ENCODE data around the gene NOSTRIN.

NOSTRIN gene

GRCh38 chr2:168805615-168806014 is 3.2 kb downstream of the NOSTRIN start:
- DNase-seq (ENCODE audit: low read depth), result no peak
- H3K4me3 ChIP-seq (ENCODE audit: low read depth, low read length), result no peak overlapping the region
- TF ChIP-seq, protein P1, sequence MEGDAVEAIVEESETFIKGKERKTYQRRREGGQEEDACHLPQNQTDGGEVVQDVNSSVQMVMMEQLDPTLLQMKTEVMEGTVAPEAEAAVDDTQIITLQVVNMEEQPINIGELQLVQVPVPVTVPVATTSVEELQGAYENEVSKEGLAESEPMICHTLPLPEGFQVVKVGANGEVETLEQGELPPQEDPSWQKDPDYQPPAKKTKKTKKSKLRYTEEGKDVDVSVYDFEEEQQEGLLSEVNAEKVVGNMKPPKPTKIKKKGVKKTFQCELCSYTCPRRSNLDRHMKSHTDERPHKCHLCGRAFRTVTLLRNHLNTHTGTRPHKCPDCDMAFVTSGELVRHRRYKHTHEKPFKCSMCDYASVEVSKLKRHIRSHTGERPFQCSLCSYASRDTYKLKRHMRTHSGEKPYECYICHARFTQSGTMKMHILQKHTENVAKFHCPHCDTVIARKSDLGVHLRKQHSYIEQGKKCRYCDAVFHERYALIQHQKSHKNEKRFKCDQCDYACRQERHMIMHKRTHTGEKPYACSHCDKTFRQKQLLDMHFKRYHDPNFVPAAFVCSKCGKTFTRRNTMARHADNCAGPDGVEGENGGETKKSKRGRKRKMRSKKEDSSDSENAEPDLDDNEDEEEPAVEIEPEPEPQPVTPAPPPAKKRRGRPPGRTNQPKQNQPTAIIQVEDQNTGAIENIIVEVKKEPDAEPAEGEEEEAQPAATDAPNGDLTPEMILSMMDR (conservative IDR thresholded peaks at IDR 0.05; ENCODE audit: low read depth, low read length), result no peak

DNA sequence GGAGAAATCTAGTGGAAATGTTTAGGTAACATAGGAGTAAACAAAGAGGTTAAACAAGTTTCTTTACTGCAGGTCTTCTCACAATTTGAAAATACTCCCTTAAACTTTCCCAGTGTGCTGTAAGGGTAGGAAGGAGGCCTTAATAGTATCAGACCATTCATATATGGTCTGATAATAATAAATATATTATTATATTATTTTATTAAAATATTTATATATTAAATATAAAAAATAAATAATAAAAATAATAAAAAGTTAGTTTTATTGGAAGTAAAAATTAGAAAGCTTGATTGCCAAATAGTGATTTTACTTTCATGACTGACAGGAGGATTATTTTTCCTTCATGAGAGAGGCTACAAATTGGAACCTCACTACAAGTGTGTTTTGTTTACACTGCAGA is 7.1 kb downstream of the NOSTRIN start:
- no peak overlapping the region for H3K4me3 ChIP-seq (ENCODE audit: low read depth, low read length)
- TF ChIP-seq, protein P1 (conservative IDR thresholded peaks at IDR 0.05; ENCODE audit: low read depth, low read length), result no peak
- DNase-seq (ENCODE audit: low read depth), result no peak

DNA sequence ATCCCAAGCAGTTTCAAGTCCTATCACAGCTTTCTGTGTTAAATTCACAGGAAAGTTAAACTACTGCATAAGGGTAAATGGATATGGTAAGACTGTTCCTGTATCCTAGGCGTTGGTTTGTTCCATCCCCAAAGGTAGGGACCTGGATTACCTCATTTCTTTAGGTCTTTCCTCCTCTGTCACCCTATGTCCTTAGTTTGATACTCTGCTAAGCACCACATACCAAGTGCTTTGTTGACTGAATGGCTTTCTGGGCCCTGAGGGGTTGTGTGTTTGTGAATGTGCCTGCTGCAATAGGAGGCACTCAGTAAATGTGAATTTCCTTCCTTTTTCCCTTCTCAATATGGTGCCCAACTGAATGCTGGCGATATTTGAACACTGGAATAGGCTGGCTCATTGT is 7.8 kb downstream of the NOSTRIN start:
- no peak overlapping the region for H3K4me3 ChIP-seq (ENCODE audit: low read depth, low read length)
- DNase-seq (ENCODE audit: low read depth), result no peak
- TF ChIP-seq, protein P1 (conservative IDR thresholded peaks at IDR 0.05; ENCODE audit: low read depth, low read length), result no peak

- DNase-seq (ENCODE audit: low read depth), result no peak
- TF ChIP-seq, protein P1 (conservative IDR thresholded peaks at IDR 0.05; ENCODE audit: low read depth, low read length), result no peak
- no peak overlapping the region for H3K4me3 ChIP-seq (ENCODE audit: low read depth, low read length)
Measured at GRCh38 chr2:168811696-168812095, 9.3 kb downstream of the NOSTRIN start.

DNA sequence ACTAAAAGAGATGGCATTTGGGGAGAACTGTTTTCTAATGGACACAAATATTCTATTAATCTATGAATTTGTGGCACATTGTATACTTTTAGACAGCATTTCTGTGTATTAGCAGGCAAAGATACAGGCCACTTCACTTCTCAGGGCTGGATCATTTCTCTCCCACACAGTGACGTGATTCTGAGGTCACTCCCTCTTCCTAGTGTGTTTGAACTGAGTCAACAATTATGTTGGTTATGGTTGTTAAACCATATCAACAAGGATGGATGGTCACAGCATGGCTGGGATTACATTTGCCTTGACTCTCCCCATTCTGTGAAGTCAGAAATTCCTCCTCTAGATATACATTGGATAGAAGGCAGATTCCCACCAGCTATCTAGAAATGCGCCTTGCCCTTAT is 11.6 kb downstream of the NOSTRIN start:
- TF ChIP-seq, protein P1 (conservative IDR thresholded peaks at IDR 0.05; ENCODE audit: low read depth, low read length), result no peak
- DNase-seq (ENCODE audit: low read depth), result no peak

GRCh38 chr2:168814939-168815907 is 12.8 kb downstream of the NOSTRIN start:
- TF ChIP-seq, protein P1 (conservative IDR thresholded peaks at IDR 0.05; ENCODE audit: low read depth, low read length), result no peak
- no peak for DNase-seq (ENCODE audit: low read depth)

More for the DNA sequence above, 11.6 kb downstream of the NOSTRIN start:
- H3K4me3 ChIP-seq (ENCODE audit: low read depth, low read length), result no peak overlapping the region

DNA sequence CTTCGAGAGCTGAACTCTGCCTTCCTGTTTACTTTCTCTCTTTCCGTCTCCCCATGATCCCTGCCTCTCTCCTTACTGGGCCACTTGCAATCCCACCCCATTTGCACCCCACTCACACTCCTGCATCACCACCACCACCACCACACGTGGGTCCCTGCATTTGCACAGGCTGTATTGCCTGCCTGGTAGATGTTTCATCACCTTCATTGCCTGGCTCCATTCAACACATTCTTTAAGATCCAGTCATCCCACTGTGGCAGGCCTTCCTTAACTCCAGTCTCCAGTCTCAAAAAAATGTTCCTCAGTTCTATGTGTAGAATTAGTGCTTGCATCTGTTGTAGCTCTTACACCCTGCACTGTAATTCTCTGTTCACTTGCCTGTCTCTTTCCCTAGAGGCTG is 13.9 kb downstream of the NOSTRIN start:
- no peak overlapping the region for H3K4me3 ChIP-seq (ENCODE audit: low read depth, low read length)
- TF ChIP-seq, protein P1 (conservative IDR thresholded peaks at IDR 0.05; ENCODE audit: low read depth, low read length), result no peak
- peak; percentile 96 for DNase-seq (ENCODE audit: low read depth)

More at GRCh38 chr2:168814939-168815907, 12.8 kb downstream of the NOSTRIN start:
- no peak overlapping the region for H3K4me3 ChIP-seq (ENCODE audit: low read depth, low read length)

Measured in choroid plexus epithelial cell (primary cell).